Femur (tissue), 1 donor: ENCODE data around the gene BUB1.
A peak's percentile ranks its signal among the peaks of the same experiment; 100 is the strongest.
"Not testable (repeated sequence)": the region's sequence is repeated elsewhere in the genome, so short reads cannot be mapped to it uniquely, and the experiment has no call there.

Experiments
- DNase-seq: peaks from one replicate; pipeline ENCODE4 v3.0.0-alpha.2; 2017

The BUB1 gene

DNA sequence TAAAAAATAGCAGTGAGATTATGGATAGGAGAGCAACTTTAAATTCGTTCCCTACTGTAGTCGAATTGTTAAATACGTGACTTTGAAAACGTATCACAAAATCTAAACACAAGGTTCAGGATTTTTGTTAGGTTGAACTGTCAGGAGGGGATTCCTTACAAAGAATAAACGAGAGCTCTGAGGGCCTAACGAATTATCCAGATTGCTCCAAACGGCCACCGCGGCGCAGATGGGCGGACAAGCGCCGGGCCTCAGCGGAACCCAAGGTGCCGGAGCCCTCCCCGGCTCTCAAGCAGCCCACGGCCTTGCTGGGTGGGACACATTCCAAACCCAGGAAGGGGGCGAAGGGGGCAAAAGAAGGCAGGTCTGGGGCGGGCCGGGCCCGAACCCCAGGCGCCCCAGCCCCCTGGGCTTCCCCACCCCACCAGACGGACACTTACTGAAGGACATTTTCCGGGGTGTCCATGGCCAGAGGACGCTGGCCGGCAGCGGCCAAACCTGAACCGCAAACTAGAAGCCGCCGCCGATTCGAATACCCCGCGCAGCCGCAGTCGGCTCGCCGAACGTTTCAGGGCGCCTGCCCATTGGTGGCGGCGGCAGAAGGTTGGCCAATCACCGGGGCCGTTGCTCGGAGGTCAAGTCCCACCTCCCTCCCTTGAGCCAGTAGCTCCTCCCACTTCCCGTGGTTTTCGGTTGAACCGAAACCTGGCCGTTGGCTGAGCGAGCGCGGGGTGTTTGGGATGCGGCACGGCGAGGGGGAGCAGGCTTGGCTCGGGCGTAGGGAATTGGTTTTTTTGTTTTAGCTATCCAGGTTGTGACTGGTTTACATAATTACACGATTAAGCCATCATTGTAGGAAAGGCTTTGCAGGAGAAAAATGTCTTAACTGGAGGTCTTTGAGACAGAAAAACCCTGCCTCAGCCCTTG lies at the start of gene BUB1:
BUB1 (minus strand) TSS at position 534 of the 927 bp plus-strand sequence; CDS start at position 466, 68 bp downstream.
- peak; percentile 99 for DNase-seq

GRCh38 chr2:110726285-110726684 lies 48.4 kb upstream of the BUB1 start:
- no peak for DNase-seq

DNA sequence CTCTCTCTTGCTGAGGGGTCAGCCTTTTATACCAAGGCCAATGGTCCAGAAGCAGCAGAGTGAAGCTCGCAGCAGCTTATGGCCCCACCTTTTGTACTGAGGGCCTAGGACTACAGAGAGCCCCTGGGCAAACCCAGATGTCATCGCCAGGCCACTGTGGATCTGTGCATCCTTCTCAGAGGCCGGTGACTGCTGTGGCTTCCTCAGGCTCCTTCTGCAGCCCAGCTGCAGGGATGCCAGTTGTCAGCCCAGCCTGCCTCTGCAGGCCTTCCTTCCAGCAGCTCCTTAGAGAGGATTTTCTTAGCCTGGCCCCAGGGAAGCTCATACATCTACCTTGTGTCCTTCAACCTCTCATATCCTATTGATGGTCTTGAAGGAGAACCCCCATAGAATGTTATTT lies 48.0 kb upstream of the BUB1 start:
- DNase-seq = no peak

GRCh38 chr2:110725370-110725769 lies 47.5 kb upstream of the BUB1 start:
- DNase-seq = no peak

DNA sequence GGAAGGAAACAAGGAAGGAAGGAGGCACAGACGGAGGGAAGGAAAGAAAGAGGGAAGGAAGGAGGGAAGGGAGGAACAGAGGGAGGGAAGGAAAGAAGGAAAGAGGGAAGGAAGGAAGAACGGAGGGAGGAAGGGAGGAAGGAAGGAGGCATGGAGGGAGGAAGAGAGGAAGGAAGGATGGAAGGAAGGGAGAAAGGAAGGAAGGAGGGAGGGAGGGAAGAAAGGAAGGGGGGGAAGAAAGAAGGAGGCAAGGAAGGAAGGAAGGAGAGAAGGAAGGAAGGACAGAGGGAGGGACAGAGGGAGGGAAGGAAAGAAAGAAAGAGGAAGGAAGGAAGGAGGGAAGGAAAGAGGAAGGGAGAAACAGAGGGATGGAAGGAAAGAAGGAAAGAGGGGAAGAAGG lies 47.0 kb upstream of the BUB1 start:
- no peak for DNase-seq

- no peak for DNase-seq
Observed at GRCh38 chr2:110720547-110720946, 42.7 kb upstream of the BUB1 start.

GRCh38 chr2:110718990-110719389 lies 41.1 kb upstream of the BUB1 start:
- DNase-seq = no peak

DNA sequence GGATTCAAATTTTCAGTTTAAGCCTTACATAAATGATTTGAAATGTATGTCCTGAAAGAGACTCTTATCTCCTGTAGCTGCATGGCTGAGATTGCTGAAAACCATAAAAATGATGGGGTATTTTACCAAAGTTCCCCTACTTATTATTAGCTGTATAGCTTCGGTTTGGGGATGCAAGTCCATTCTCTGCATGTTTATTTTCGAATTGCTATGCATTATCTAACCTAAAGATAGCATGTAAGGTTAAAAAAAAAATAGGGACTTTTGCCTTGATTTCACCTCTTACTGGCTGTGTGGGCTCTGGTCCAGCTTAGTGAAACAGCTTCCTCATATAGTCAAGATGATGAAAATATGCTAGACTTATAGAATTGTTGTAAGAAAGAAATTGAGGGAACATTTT lies 40.5 kb upstream of the BUB1 start:
- DNase-seq = no peak

DNA sequence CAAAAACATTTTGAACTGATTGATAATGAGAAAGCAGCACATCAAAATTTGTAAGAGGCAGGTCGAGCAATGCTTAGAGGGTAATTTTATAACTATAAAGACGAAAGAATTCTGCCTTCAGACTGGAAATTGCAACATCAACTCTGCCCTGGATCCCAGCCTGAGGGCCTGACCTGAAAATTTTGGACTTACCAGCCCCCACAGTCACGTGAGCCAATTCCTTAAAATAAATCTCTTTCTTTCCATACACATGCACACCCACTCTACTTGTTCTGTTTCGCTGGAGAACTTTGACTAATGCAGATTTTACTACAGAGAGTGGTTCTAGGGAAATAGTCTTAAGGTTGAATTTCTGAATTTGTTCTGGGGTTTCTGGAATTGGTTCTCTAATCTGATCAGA lies 39.9 kb upstream of the BUB1 start:
- DNase-seq = no peak

DNA sequence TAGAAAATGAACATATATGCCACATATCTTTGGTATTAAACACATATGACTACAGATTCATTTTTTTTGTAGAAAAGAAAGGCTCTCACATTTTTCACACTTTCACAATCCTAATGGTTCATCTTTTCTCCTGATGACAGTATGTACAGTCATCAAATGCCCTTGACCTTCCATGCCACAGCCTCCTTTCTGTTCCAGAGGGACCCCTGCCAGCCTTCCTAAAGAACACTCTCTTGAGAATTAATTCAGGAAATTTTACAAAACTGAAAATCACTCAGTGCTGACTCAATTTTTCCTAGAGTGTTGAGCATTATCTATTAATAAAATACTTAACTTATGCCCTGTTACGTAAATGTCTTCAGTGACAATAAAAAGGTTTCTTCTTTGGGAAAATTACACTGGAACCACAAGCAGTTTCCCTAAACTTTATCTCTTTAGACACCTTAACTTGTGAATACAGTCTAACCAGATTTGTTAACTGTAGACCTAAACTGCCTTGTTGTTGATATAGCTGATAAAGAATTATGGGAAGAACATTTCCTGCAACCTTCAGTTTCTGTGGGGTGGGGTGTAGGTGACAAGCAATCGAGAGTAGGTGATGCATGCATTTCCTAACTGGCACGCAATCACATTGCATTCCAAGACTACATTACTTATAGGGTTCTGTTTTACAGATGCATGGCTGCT lies 39.2 kb upstream of the BUB1 start:
- DNase-seq = no peak

GRCh38 chr2:110714452-110715224 lies 36.8 kb upstream of the BUB1 start:
- no peak for DNase-seq

- no peak for DNase-seq
Observed at GRCh38 chr2:110713513-110714362, 35.9 kb upstream of the BUB1 start.

DNA sequence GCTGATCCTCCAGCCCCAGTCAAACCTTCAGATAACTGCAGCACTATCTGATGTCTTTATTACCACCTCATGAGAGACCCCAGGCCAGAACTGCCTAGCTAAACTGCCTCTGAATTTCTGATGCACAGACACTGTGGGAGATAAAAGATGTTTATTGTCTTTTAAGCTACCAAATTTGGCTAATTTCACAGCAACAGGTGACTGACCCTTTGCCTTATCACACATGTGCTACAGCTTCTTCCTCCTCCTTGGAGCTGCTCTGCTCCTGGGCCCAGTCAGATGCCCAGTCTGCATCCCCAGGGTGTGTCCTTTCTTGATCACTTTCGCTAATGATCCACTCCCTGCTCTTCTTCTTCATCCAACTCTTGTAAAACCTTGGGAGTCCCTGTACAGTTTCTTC lies 34.9 kb upstream of the BUB1 start:
- DNase-seq = no peak

DNA sequence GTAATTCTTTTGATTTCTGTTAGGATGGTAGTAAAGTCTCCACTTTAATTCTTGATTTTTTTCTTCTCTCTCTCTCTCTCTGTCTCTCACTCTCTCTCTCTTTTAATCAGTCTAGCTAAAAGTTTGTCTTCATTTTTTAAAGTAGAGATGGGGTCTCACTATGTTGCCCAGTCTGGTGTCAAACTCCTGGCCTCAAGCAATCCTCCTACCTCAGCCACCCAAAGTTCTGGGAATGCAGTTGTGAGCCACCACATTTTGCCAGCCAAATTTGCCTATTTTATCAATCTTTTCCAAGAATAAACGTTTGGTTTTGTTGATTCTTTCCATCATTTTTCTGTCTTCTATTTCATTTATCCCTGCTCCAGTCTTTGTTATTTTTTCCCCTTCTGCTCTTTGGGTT lies 30.6 kb upstream of the BUB1 start:
- no peak for DNase-seq

GRCh38 chr2:110707386-110707965 lies 29.6 kb upstream of the BUB1 start:
- no peak for DNase-seq

- DNase-seq = no peak
Observed at GRCh38 chr2:110702514-110703380, 24.9 kb upstream of the BUB1 start.

GRCh38 chr2:110698253-110698652 lies 20.4 kb upstream of the BUB1 start:
- not testable (repeated sequence) for DNase-seq

- not testable (repeated sequence) for DNase-seq
Observed at GRCh38 chr2:110695146-110695898, 17.5 kb upstream of the BUB1 start.

GRCh38 chr2:110691612-110692258 lies 13.9 kb upstream of the BUB1 start:
- no peak for DNase-seq
